ENCODE data around the gene GFI1B. TPM values are rescaled to one million over a fixed set of nuclear protein-coding genes. Genes with fewer than 3 reads are reported as not detected.

Gene GFI1B
- total RNA-seq, 2 experiments from 2014 or later, result not detected

GRCh38 chr9:132998831-132999635 is 20.5 kb downstream of the GFI1B start:
- Mint-ChIP-seq H3K27me3 (peaks cover 24% of the 10 kb centered on the region), H3K27ac (no peak overlapping the region), H3K4me3 (no peak overlapping the region), H3K4me1 (ENCODE audit: low read depth) (peaks cover 3% of the 10 kb centered on the region), H3K9me3 (no peaks in the 10 kb centered on the region), H3K36me3 (ENCODE audit: low read depth) (no peaks in the 10 kb centered on the region)
- CTCF ChIA-PET, result interaction anchor here (1.2 kb wide), 1 partner anchor 21 kb away, joined by 4 read pairs; the partner anchor contains the start of gene GFI1B
- intact Hi-C loops (cut with micrococcal nuclease), result no loop called here
- ATAC-seq (no peak), DNase-seq (no peak)
- POLR2A ChIA-PET, result no interaction called here
- no peak for TF ChIP-seq CTCF (IDR thresholded peaks at IDR 0.05)

- ChIA-PET CTCF (interaction anchor here (0.9 to 3.9 kb wide), 3 partner anchors 10 to 20 kb away, joined by 3 to 20 read pairs (median 5); no protein-coding TSS in a partner anchor), POLR2A (no interaction called here)
- no peak for DNase-seq
- Mint-ChIP-seq H3K27me3 (peaks cover 33% of the 10 kb centered on the region), H3K4me1 (ENCODE audit: low read depth) (no peaks in the 10 kb centered on the region), H3K4me3 (no peak overlapping the region), H3K9me3 (no peaks in the 10 kb centered on the region), H3K27ac (no peak overlapping the region), H3K36me3 (ENCODE audit: low read depth) (no peaks in the 10 kb centered on the region)
- no peak for TF ChIP-seq CTCF (IDR thresholded peaks at IDR 0.05)
- no peak for ATAC-seq
- intact Hi-C loops (cut with micrococcal nuclease), result no loop called here
Measured at GRCh38 chr9:133002147-133003070, 23.9 kb downstream of the GFI1B start.

- H3K36me3 Mint-ChIP-seq (ENCODE audit: low read depth), result no peaks in the 10 kb centered on the region
- H3K4me1 Mint-ChIP-seq (ENCODE audit: low read depth), result no peaks in the 10 kb centered on the region
- DNase-seq (no peak), ATAC-seq (no peak)
- H3K9me3 Mint-ChIP-seq, result no peaks in the 10 kb centered on the region
- CTCF ChIA-PET, result interaction anchor here (0.9 to 3.9 kb wide), 2 partner anchors 10 to 20 kb away, joined by 5 to 20 read pairs; no protein-coding TSS in a partner anchor
- intact Hi-C loops (cut with micrococcal nuclease), result no loop called here
- peaks cover 35% of the 10 kb centered on the region for H3K27me3 Mint-ChIP-seq
- no peak for TF ChIP-seq CTCF (IDR thresholded peaks at IDR 0.05)
- no peak overlapping the region for H3K4me3 Mint-ChIP-seq
- POLR2A ChIA-PET, result no interaction called here
- H3K27ac Mint-ChIP-seq, result no peak overlapping the region
Measured at GRCh38 chr9:133003071-133003461, 24.6 kb downstream of the GFI1B start.

- no peaks in the 10 kb centered on the region for H3K9me3 Mint-ChIP-seq
- H3K36me3 Mint-ChIP-seq (ENCODE audit: low read depth), result no peaks in the 10 kb centered on the region
- intact Hi-C loops (cut with micrococcal nuclease), result no loop called here
- peaks cover 38% of the 10 kb centered on the region for H3K27me3 Mint-ChIP-seq
- H3K4me3 Mint-ChIP-seq, result no peak overlapping the region
- TF ChIP-seq CTCF (IDR thresholded peaks at IDR 0.05), result no peak
- no peak overlapping the region for H3K27ac Mint-ChIP-seq
- ATAC-seq (no peak), DNase-seq (no peak)
- H3K4me1 Mint-ChIP-seq (ENCODE audit: low read depth), result no peaks in the 10 kb centered on the region
- ChIA-PET POLR2A (no interaction called here), CTCF (interaction anchor here (0.9 to 3.9 kb wide), 2 partner anchors 9 to 19 kb away, joined by 5 to 20 read pairs; no protein-coding TSS in a partner anchor)
Measured at GRCh38 chr9:133003671-133004090, 25.2 kb downstream of the GFI1B start.
